Left lung (tissue), 10 donors: Measurements from ENCODE around the gene ASB10. TPM values are rescaled to one million over a fixed set of nuclear protein-coding genes. Genes with fewer than 3 reads are reported as not detected.

Source experiments
- ATAC-seq: fragments of 200-7000 bp; cut with Tn5 transposase; one replicate; pipeline ENCODE4 v1.9.1; 2020; ENCODE audit warnings: moderate library complexity
- DNase-seq, 4 donors: peaks; one replicate each; pipeline ENCODE4 v3.0.0-alpha.2; 2013 to 2020
- H3K27ac ChIP-seq, 2 donors: fragments of 200-600 bp; sonication (generic) in 1 of 2; one replicate each; pipeline versions ENCODE4 v1.5.0 to v1.8.0; 2020 to 2021
- H3K27me3 ChIP-seq, 2 donors: fragments of 200-600 bp; sonication (generic) in 1 of 2; one replicate each; pipeline versions ENCODE4 v1.5.0 to v1.8.0; 2020 to 2021
- H3K36me3 ChIP-seq, 2 donors: fragments of 200-600 bp; sonication (generic) in 1 of 2; one replicate each; pipeline versions ENCODE4 v1.5.0 to v1.8.0; 2020 to 2021
- H3K4me1 ChIP-seq, 2 donors: fragments of 200-600 bp; one replicate each; pipeline ENCODE4 v1.8.0; 2021
- H3K4me3 ChIP-seq, 2 donors: fragments of 200-600 bp; sonication (generic) in 1 of 2; one replicate each; pipeline versions ENCODE4 v1.5.0 to v1.8.0; 2020 to 2021; ENCODE audit warnings: mild to moderate bottlenecking in 1 of 2
- H3K9me3 ChIP-seq, 2 donors: fragments of 200-600 bp; sonication (generic) in 1 of 2; one replicate each; pipeline versions ENCODE4 v1.5.0 to v1.8.0; 2020 to 2021
- intact Hi-C, 2 donors: fragments of 100-400 bp; cut with DNase I; formaldehyde crosslinking; loops; one replicate each; pipeline versions ENCODE4 v1.11.2 to v1.14.2; 2022
- polyA plus RNA-seq, 6 donors: library from polyadenylated mRNA; unstranded; fragments of 120-200 nt; gene quantifications; one replicate each; pipeline ENCODE4 v1.2.1, GENCODE V29; 2013; ENCODE audit not compliant: insufficient read length in 6 of 6
- total RNA-seq, 2 donors: library from RNA; stranded (reverse); fragmentation: NEBNext Ultra II Directional; extraction: Animal tissue kit (Norgen Biotek cat#: 25700); gene quantifications; one replicate each; pipeline ENCODE4 v1.2.1, GENCODE V29; 2021
- TF ChIP-seq, protein P1 (sequence below), 2 donors: fragments of 200-600 bp; sonication (generic) in 1 of 2; IDR thresholded peaks; one replicate each; pipeline versions ENCODE4 v1.5.0 to v1.8.0; 2021; ENCODE audit warnings: antibody characterized with exemption in 2 of 2
- donor health status: DM: no; HTN: yes; CAD: no.
- donor health status: DM: no; HTN: no; CAD: no.

The ASB10 gene
- total and polyA plus RNA-seq, 8 donors: not detected

DNA sequence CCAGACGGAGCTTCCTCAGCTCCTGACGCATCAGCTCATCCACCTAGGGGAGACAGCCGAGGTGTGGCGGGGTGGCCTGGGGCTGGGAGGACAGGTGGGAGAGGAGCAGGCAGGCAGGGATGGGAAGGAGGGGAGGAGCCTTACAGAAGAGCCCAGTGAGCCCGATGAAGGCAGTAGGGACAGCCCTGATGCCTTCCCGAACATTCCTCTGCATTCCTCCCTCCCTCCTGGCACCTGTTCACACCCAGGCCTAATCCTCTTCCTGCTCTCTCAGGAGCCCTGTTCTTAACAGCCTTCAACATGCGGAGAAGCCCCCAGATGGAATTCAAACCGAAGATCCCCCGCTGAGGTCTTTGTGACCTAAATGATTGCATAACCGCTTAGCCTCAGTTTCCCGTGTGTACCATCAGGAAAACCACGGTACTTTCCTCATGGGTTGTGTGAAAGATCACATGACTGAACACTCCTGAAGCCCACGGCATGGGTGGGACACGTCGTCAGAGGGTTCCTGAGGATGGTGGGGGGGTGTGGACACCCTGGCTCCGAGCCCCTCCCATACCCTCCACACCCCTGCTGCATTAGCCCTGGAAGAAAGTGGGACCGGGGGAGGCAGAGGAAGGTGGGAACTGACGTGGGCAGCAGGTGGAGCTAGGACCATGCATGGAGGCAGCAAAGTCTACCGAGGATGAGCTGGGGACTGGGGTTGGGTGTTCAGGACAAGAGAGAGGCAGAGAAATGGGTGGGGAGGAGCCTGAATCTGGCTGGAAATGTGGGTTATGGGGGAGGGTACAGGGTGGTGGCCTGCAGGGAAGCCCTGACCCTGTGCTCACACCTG is 8.8 kb upstream of the ASB10 start:
- Histone ChIP-seq H3K4me1 (no peaks in the 10 kb centered on the region), H3K36me3 (no peaks in the 10 kb centered on the region), H3K27me3 (peaks cover 0 to 24% of the 10 kb centered on the region in 2 donors), H3K9me3 (no peaks in the 10 kb centered on the region), H3K27ac (no peak overlapping the region), H3K4me3 (no peak overlapping the region)
- no peak for DNase-seq
- TF ChIP-seq, protein P1, sequence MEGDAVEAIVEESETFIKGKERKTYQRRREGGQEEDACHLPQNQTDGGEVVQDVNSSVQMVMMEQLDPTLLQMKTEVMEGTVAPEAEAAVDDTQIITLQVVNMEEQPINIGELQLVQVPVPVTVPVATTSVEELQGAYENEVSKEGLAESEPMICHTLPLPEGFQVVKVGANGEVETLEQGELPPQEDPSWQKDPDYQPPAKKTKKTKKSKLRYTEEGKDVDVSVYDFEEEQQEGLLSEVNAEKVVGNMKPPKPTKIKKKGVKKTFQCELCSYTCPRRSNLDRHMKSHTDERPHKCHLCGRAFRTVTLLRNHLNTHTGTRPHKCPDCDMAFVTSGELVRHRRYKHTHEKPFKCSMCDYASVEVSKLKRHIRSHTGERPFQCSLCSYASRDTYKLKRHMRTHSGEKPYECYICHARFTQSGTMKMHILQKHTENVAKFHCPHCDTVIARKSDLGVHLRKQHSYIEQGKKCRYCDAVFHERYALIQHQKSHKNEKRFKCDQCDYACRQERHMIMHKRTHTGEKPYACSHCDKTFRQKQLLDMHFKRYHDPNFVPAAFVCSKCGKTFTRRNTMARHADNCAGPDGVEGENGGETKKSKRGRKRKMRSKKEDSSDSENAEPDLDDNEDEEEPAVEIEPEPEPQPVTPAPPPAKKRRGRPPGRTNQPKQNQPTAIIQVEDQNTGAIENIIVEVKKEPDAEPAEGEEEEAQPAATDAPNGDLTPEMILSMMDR (IDR thresholded peaks at IDR 0.05): no peak
- no peak for ATAC-seq
- intact Hi-C loops: no loop called here

DNA sequence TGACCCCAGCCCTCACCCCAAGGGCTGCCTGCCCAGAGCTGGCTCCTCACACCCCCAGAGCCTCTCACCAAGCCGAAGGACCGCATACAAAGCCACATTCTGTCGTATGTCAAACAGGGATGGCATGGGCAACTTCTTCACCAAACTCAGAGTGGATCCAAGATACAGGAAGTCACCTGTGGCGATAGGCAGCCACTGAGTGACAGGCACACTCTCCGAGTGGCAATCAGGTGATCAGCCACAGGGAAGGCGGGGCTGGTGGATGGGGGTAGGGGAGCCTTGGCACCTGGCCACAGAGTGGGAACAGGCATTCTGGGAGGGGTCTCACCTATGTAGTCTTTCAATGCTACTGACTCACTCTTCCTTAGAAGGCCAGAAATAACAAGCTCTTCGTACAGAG is 7.1 kb upstream of the ASB10 start:
- TF ChIP-seq, protein P1 (IDR thresholded peaks at IDR 0.05): no peak
- DNase-seq: no peak
- H3K4me1 ChIP-seq: no peaks in the 10 kb centered on the region
- ATAC-seq: no peak
- H3K4me3 ChIP-seq: no peak overlapping the region
- no peaks in the 10 kb centered on the region for H3K36me3 ChIP-seq
- intact Hi-C loops: no loop called here
- H3K27ac ChIP-seq: no peak overlapping the region
- peaks cover 0 to 24% of the 10 kb centered on the region in 2 donors for H3K27me3 ChIP-seq
- no peaks in the 10 kb centered on the region for H3K9me3 ChIP-seq

DNA sequence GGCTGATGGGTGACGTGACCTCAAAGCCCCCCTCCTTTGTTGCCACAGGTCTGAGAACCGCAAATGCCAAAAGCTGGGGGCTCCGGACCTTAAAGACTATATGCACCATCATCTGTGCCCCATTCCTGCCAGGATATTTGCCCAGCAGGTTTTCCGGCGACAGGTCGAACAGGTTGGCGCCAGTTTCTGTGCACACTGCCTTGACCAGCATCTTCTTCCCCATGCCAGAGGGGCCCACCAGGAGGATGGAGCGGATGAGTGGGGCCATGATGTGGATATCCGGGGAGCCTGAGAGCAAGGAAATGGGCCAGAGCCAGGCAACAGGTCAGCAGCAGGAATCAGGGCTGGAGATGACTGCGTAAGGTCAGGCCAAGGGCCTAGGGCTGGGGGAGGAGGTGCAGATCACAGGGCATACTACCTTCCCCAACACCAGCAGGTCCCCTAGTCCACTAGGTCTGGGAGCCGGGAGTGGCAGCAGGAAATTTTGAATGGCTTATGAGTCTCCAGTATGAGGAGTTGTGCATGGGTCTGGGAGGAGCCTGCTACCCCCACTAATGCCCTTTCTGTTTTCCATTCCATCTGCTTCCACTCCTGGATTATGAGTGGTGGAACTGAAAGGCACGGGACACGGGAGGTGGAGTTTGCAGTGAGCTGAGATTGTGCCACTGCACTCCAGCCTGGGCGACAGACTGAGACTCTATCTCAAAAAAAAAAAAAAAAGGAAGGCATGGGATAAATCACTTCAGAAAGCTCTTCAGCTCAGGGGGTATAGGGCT is 6.3 kb upstream of the ASB10 start:
- no peak for DNase-seq
- TF ChIP-seq, protein P1 (IDR thresholded peaks at IDR 0.05): no peak
- Histone ChIP-seq H3K27ac (no peak overlapping the region), H3K27me3 (peaks cover 0 to 24% of the 10 kb centered on the region in 2 donors), H3K4me1 (no peaks in the 10 kb centered on the region), H3K36me3 (no peaks in the 10 kb centered on the region), H3K4me3 (no peak overlapping the region), H3K9me3 (no peaks in the 10 kb centered on the region)
- intact Hi-C loops: no loop called here
- no peak for ATAC-seq

DNA sequence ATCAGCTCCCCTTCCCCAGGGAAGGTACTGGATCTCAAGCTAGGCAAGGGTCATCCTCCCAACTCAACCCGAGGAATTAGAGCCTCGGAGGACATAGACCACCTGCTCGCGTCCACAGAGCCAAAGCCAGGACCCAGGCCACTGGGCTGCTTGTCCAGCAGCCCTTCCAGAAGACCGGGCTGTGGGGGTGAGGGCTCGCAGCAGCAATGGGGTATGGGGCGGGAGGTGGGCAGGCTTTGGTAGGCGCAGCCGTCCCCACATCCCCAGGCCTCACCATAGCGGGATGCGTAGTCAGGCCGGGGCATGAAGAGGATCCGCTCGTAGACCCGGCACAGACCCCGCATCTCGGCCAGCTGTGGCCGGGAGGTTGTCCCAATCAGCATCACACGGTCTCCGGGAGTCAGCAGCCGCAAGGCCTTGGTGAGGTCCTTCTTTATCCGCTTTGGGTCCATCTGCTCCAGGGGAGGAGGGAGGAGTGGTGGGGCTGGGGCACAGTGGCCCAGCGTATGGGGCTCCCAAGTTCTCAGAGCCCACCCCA is 5.0 kb upstream of the ASB10 start:
- H3K27ac ChIP-seq: no peak overlapping the region
- H3K9me3 ChIP-seq: no peaks in the 10 kb centered on the region
- TF ChIP-seq, protein P1 (IDR thresholded peaks at IDR 0.05): no peak
- DNase-seq (no peak), ATAC-seq (no peak)
- no peak overlapping the region for H3K4me3 ChIP-seq
- H3K4me1 ChIP-seq: no peaks in the 10 kb centered on the region
- no peaks in the 10 kb centered on the region for H3K36me3 ChIP-seq
- H3K27me3 ChIP-seq: peaks cover 0 to 29% of the 10 kb centered on the region in 2 donors
- intact Hi-C loops: no loop called here

DNA sequence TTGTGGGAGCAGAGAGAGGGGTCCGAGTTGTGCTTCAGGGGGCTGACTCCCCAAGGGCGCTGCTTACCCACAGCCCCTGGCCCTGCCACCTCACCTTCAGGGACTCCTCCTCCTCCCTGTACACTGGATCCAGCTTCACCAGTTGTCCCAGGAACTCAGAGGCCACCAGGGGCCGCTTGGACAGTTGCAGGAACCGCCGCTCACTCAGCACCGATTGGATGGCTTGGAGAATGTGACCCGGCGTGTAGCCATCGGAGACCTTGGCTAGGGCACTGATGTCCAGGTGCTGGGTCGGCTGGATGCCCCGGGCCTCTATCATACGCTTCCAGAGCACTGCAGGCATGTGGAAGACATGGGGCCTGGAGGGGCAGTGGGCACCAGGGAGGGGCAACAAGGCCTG is 4.5 kb upstream of the ASB10 start:
- intact Hi-C loops: no loop called here
- no peak for DNase-seq
- H3K27me3 ChIP-seq: peaks cover 0 to 28% of the 10 kb centered on the region in 2 donors
- H3K4me3 ChIP-seq: no peak overlapping the region
- ATAC-seq: no peak
- no peaks in the 10 kb centered on the region for H3K4me1 ChIP-seq
- H3K9me3 ChIP-seq: no peaks in the 10 kb centered on the region
- TF ChIP-seq, protein P1 (IDR thresholded peaks at IDR 0.05): no peak
- no peaks in the 10 kb centered on the region for H3K36me3 ChIP-seq
- no peak overlapping the region for H3K27ac ChIP-seq
